CD4-positive, alpha-beta T cell treated with Interleukin-17A for 1 hour (primary cell): ENCODE results near the gene FOXP1.

ENCODE experiments used
- DNase-seq: peaks from one replicate; pipeline ENCODE4 v3.0.0-alpha.2; 2020

Gene FOXP1

GRCh38 chr3:71064956-71065763 lies 518.4 kb downstream of the FOXP1 start:
- DNase-seq: peak; percentile 73

GRCh38 chr3:71064291-71064955 lies 519.1 kb downstream of the FOXP1 start:
- peak; percentile 82 for DNase-seq

- no peak for DNase-seq
Measured at GRCh38 chr3:71063773-71064290, 519.7 kb downstream of the FOXP1 start.

GRCh38 chr3:71062952-71063772 lies 520.4 kb downstream of the FOXP1 start:
- peak; percentile 57 for DNase-seq

GRCh38 chr3:71062037-71062932 lies 521.2 kb downstream of the FOXP1 start:
- DNase-seq: peak; percentile 36

- DNase-seq: no peak
Measured at GRCh38 chr3:71061581-71061980, 521.9 kb downstream of the FOXP1 start.

- no peak for DNase-seq
Measured at GRCh38 chr3:71061037-71061436, 522.5 kb downstream of the FOXP1 start.

GRCh38 chr3:71060536-71060935 lies 523.0 kb downstream of the FOXP1 start:
- peak; percentile 50 for DNase-seq

GRCh38 chr3:71057526-71057894 lies 526.0 kb downstream of the FOXP1 start:
- DNase-seq: no peak

- DNase-seq: no peak
Measured at GRCh38 chr3:71056327-71056726, 527.2 kb downstream of the FOXP1 start.

- no peak for DNase-seq
Measured at GRCh38 chr3:71055257-71056001, 528.1 kb downstream of the FOXP1 start.

GRCh38 chr3:71054312-71054711 lies 529.2 kb downstream of the FOXP1 start:
- DNase-seq: no peak

GRCh38 chr3:71053495-71053894 lies 530.0 kb downstream of the FOXP1 start:
- no peak for DNase-seq

GRCh38 chr3:71052716-71053115 lies 530.8 kb downstream of the FOXP1 start:
- no peak for DNase-seq

GRCh38 chr3:71051893-71052687 lies 531.4 kb downstream of the FOXP1 start:
- no peak for DNase-seq

GRCh38 chr3:71051259-71051595 lies 532.3 kb downstream of the FOXP1 start:
- no peak for DNase-seq

GRCh38 chr3:71050538-71051258 lies 532.8 kb downstream of the FOXP1 start:
- peak; percentile 80 for DNase-seq

- DNase-seq: no peak
Measured at GRCh38 chr3:71050166-71050537, 533.4 kb downstream of the FOXP1 start.

GRCh38 chr3:71048948-71049347 lies 534.6 kb downstream of the FOXP1 start:
- DNase-seq: no peak
